Medulla oblongata (tissue), 1 donor: Measurements from ENCODE around the gene KIF3B.
"Not testable (repeated sequence)": the region's sequence is repeated elsewhere in the genome, so short reads cannot be mapped to it uniquely, and the experiment has no call there.

ENCODE experiments used
- DNase-seq: peaks from one replicate; pipeline ENCODE4 v3.0.0-alpha.2; 2015; ENCODE audit errors: extremely low spot score

Gene KIF3B

GRCh38 chr20:32277361-32278198 is at the start of gene KIF3B:
TSS of gene KIF3B (plus strand) at chr20:32277651. CDS start at chr20:32309778, 32,127 bp downstream.
- peak; percentile 88 for DNase-seq

DNA sequence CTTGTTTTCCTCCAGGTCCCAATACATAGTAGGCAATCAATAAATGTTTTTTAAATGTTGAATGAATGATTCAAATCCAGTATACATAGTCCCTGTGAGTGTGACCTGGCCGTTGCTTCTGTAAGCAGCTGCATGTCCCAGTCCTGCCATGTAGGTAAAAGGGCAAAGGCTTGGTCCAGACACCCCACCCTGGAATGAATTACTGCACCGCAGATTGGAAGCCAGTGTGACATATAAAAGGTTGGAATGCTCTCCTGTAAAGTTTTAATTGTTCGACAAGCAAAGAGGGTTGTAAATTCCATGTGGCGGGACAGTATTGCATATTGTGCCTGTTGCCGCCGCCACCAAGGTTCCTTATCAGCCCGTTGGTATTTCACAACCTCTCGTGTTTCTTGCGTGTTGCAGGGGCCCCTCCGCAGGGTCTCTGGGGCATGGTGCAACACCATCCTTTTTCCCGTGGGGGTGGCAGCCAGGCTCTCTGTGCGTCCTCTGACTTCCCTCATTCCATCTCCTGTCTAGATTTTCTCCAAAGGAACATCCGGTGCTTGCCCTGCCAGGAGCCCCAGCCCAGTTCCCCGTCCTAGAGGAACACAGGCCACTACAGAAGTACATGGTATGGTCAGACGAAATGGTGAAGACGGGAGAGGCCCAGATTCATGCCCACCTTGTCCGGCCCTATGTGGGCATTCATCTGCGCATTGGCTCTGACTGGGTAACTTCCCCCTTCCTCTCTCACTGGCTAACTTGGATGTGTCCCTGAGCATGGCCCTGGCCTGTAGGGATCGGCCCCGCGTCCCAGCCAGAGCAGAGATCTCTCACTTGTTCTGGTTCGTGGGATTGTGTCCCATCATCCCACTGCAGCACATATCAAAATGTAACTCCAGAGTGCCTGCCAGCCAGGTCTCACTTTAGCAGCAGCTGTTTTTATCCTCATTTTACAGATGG is 49.4 kb upstream of the KIF3B start:
- DNase-seq: no peak

GRCh38 chr20:32229251-32229747 is 48.2 kb upstream of the KIF3B start:
- DNase-seq: no peak

GRCh38 chr20:32230707-32231106 is 46.7 kb upstream of the KIF3B start:
- no peak for DNase-seq

GRCh38 chr20:32231245-32231644 is 46.2 kb upstream of the KIF3B start:
- no peak for DNase-seq

DNA sequence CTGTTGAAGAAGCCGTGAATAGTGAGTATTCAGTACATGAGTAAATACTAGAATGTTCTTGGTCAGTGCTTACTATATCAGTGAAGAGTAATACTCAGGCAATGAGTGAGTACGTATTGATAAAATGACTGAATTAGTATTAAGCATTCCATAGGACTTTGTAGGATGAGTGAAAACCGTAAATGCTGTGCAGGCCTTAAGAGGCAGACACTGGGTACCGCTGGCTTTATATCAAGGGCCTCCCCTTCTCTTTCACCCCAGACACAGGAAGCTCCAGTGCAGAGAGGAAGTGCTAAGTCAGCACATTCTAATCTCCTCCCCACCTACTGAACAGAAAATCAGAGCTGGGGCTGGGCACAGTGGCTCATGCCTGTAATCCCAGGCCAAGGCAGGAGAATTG is 45.6 kb upstream of the KIF3B start:
- peak; percentile 74 for DNase-seq

DNA sequence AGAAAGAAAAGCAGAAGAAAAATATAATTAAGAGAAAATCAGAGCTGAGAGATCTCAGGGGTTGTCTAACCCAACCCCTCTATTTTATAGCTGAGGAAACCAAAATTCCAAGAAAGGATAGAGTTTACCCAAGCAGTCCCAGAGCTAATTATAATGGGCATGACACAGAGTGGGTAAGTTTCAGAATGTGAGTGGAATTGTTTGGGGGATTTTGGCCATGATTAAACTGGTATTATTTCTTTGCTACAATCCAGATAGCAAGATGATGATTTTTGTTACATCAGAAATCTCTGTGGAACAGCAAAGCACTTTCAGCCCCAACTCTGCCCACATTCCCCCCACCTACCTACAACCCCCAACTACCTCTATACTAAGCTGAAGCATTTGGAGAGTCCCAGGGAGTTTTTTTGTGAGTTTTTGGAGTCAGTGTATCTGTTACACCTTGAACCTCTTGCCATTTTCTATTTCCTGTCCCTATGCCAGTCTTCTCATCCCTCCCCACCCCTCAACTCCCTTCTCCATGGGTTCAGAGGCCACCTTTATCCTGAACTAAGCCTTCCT is 45.0 kb upstream of the KIF3B start:
- no peak for DNase-seq

DNA sequence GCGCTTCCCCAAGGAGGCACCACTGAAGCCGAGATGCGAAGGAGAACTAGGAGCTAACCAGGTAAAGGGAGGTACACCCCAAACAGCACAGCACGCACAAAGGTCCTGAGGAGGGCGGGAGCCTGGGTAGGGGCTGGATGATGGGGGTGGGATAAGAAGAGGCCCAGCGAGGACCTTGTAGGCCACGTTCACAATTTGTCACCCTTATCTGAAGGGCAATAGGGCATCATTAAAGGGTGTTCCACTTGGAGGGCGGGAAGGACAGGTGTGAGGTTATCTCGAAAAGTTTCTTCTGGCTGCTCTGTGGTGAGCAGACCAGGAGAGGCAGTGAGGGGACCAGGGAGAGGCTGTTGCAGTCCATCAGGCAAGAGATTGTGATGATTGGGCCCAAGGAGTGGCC is 44.2 kb upstream of the KIF3B start:
- no peak for DNase-seq

GRCh38 chr20:32234135-32234808 is 43.2 kb upstream of the KIF3B start:
- DNase-seq: no peak

DNA sequence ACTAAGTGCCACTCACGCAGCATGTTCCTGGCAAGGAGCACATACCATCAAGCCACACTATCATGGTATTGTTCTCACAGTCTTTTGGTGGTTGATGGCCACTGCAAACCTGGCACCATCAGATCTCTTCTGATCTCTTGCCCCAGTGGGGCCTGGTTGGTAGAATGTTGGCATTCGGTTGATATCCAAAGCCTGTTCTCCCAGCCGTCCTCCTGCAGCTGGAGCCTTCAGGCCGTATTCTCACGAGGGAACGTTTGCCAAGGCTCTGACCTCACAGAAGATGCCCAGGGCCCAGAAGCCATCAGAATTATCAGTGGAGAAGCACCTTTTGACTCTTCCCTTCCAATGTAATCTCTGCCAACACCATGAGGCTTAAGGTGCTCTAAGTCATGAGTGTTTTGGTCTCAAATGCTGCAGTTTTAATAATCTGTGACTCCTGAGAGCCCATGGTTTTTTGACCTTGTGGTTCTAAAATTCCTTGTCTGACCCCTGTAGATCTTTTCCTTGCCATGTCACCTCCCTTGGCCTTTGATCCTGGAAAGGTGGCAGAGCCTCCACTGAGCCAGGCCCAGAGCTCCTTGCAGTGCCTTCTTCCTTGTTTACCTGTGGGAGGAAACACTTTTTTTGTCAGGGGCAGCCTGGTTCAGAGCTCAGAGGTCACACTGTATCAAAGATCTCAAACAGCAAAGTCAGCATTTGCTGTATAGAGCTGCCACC is 42.0 kb upstream of the KIF3B start:
- DNase-seq: no peak

DNA sequence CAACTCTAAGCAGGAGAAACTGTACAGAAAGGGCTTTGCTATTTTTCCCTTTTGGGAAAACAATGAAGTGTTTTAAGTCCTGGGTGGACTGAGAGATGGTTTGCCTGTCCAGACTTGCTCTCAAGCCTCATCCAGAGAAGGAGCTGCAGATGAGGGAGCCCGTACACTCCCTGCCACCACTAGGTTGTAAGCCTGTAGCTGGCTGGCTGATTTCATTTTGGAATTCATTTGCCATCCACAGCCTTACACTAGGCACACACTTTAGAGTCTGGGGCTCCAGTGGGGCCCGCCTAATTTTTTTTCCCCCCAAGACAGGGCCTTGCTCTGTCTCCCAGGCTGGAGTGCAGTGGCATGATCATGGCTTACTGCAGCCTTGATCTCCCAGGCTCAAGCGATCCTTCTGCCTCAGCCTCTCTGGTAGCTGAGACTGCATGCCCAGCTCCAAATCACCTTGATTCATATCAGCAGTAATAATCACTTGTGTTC is 41.4 kb upstream of the KIF3B start:
- no peak for DNase-seq

GRCh38 chr20:32236819-32237218 is 40.6 kb upstream of the KIF3B start:
- DNase-seq: no peak

DNA sequence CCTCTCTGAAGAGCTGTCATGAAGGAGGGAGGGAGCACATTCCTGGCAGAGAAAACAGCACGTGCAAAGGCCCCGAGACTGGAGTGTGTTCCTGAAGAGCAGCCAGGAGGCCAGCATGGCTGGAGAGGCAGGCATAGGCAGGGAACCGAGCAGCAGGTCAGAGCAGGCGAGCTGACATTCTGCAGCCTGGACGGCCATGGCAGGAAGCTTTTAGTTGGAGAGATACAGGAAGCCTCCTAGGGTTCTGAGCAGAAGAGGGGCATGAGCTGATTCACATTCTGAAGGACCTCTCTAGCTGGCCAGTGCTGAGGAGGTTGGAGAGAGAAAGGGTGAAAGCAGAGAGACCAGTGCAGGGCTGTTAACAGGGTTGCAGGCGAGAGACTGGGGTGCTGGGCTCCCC is 40.0 kb upstream of the KIF3B start:
- no peak for DNase-seq

GRCh38 chr20:32238483-32239425 is 38.7 kb upstream of the KIF3B start:
- no peak for DNase-seq

DNA sequence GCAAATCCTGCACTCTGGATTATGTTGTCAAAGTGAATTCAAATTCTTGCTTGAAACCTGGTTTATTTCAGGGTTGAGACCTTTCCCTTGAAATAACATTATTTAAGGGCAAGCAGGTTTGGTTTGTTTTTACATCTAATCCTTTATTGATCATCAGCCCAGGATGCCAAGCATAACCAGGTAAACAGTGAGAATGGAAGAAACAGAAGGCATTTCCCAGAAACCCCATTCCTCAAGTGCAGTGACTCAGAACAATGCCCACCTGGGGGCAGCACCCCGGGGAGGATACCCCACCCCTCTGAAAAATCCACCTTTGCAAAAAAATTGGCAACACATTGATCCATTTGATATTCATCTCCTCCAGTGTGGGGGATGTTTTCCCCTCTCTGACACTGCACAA is 37.2 kb upstream of the KIF3B start:
- no peak for DNase-seq

DNA sequence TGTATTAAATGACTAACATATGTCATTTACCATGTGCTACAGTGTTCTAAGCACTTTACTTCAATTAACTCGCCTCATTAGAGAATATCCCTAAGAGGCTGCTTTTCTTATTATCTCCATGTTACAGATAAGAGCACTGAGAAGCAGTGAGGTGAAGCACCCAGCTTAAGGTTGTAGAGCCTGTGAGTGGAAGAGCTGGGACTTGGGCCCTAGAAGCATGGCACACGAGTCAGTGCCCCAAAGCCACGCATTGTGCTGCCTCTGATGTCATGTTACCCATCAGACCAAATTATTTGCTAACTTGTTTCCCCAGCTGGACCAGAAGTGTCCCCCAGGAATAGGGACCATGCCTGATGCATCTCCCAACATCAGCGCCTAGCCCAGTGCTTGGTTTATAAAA is 35.6 kb upstream of the KIF3B start:
- DNase-seq: no peak

DNA sequence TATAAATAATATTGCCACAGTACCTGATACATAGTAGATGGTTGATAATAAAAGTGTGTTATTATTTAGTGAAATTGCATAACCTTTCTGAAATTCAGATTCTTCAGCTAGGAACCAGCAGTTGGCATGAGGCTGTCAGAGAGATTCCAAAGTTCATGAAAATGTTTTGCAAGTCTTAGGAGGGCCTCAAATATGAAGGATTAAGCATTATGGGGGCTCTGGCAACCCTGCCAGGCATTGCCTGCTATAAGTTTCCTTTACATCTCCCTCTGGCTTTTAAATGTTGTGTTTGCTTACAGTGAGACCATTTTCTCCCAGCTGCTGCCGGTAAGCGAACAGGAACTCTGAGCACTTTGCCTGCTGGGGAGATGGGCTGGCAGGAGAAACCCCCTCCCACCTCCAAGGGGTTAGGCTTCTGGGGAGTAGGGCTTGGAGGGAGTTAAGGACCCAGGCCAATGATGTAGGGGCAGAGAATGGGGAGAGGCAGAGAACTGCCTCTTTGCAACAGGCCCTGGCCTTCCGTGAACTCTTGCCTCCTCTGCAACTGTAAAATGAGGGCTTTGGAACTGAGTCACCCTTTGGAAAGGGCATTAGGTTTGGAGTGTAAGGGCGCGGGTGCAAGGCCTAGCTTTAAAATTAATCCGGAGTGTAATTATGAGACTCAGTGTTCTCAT is 33.2 kb upstream of the KIF3B start:
- no peak for DNase-seq

DNA sequence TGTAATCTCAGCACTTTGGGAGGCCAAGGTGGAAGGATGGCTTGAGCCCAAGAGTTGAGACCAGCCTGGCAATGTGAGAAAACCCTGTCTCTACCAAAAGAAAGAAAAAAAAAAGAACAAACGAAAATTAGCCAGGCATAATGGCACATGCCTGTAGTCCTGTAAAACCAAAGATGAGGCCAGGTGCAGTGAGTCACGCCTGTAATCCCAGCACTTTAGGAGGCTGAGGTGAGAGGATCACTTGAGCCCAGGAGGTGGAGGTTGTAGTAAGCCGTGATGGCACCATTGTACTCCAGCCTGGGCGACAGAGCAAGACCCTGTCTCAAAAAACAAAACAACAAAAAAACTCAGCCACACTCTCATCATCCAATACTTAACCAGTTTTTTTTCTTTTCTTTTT is 32.5 kb upstream of the KIF3B start:
- DNase-seq: no peak

- DNase-seq: not testable (repeated sequence)
Measured at GRCh38 chr20:32246208-32246607, 31.2 kb upstream of the KIF3B start.
